Left renal pelvis (tissue), 4 donors: ENCODE results near the gene TWIST2. TPM values are rescaled to one million over a fixed set of nuclear protein-coding genes. Genes with fewer than 3 reads are reported as not detected.

Experiments
- DNase-seq, 4 donors: peaks; one replicate each; pipeline ENCODE4 v3.0.0-alpha.2; 2013; ENCODE audit warnings: low read depth in 4 of 4, low spot score in 3 of 4
- polyA plus RNA-seq, 4 donors: library from polyadenylated mRNA; unstranded; fragments of 120-200 nt; gene quantifications; one replicate each; pipeline ENCODE4 v1.2.1, GENCODE V29; 2013; ENCODE audit not compliant: insufficient read length in 4 of 4

The TWIST2 gene
- 10 to 100 TPM in 1 of 4 donors, 1 to 10 TPM in 3; 4.0 to 46.3 (median 6.0) TPM for polyA plus RNA-seq

DNA sequence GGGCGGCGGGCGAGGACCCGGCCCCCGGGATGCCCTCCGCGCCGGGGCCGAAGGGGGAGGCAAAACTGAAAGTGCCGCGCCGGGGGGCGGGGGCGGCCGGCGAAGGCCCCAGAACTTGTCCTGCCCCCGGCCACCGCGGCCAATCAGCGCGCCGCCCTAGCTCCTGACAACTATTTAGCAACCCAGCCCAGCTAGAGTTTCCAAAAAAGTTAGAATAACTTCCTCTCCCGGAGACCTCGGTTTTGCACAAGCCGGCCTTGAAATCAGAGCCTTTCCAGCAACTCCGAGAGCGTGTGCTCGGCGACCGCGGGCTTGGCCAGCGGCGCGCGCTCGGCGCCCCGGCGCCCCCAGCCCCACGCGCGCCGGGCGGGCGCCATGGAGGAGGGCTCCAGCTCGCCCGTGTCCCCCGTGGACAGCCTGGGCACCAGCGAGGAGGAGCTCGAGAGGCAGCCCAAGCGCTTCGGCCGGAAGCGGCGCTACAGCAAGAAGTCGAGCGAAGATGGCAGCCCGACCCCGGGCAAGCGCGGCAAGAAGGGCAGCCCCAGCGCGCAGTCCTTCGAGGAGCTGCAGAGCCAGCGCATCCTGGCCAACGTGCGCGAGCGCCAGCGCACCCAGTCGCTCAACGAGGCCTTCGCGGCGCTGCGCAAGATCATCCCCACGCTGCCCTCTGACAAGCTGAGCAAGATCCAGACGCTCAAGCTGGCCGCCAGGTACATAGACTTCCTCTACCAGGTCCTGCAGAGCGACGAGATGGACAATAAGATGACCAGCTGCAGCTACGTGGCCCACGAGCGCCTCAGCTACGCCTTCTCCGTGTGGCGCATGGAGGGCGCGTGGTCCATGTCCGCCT lies at the start of gene TWIST2:
Gene TWIST2 (plus strand): TSS at position 245 of the 850 bp plus-strand sequence. CDS start 131 bp downstream, at position 376.
- DNase-seq, result peak in 1 of 4 donors; percentile 57

DNA sequence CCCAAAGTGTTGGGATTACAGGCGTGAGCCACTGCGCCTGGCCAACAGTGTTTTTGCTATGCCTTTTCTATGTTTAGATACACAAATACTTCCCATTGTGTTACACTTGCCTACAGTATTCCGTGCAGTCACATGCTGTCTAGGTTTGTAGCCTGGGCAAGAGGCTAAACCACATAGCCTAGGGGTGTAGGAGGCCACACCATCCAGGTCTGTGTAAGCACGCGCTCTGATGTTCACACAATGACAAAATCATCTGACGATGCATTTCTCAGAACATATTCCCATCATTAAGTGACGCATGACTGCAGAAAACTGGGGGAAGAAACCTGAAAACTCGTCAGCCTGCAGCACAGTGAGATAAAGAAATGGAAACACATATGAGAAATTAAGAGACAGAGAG lies 46.1 kb upstream of the TWIST2 start:
- no peak for DNase-seq

DNA sequence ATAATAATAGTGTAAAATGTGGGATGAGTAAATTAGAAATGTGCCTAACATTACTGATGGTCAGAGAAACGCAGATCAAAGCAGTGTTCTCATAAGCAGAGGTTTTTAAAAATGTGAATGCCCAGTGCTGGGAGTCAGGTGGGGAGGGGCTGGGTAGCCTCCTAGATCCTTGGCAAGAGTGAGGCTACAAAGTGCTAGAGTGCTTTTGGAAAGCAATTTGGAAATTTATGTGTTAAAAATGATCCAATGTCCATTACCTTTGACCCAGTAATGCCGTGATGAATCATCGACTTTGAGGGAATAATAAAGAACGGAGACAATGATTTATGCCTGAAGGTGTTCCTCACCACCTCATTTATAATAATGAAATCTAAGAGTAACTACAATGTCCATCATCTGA lies 44.9 kb upstream of the TWIST2 start:
- no peak for DNase-seq

DNA sequence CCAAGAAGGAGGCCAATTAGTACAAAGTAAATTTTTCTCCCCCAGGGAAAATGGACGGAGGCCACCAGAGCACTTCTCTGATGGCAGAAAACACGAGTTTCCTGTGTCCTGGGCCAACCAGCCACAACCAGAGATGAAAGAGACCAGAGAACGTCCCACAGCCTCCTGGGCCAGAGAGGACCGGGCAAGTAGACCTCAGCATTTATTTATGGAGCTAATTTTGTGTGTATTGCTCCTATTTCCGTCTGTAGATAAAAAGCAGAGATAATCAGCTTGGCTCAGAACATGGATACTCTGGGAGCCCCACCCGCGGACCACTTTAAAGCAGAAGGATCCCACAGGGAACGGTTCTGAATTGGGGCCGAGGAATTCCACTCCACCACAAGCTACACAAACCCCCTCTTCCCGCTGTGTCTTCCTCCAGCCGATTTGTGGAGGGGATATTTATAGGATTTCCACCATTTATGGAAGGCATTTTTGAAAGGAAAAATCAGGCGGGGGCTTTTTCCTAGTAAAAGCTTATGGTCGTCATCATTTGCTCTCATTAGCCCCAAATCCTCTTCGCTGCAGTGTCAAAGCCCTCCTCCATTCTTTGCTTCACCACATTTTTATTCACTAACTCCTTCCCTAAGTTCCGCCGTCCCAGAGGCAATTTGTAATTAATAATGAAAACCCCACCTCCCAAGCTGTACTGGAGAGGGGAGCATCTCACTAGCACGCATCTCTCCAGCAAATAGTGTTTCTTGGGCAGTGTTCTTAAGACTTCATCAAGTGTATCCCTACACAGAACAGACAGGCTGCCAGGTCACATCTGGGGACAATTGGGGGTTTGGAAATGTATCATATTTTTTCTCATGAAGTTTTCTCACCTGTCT lies 43.7 kb upstream of the TWIST2 start:
- DNase-seq, result no peak

DNA sequence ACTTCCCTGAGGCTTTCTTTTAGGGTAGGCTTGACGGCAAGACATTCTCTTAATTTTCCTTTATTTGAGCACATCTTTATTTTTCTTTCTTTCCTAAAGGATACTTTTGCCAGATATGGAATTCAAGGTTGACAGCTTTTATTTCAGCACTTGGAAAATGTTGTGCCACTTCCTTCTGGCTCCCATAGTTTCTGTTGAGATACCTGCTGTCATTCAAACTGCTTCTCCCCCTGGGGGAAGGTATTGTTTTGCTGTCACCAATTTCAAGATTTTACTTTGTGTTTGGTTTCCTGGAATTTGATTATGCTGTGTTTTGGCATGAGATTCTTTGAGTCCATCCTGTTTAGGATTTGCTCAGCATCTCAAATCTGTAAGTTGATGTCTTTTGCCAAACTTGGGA lies 39.1 kb upstream of the TWIST2 start:
- DNase-seq, result no peak

DNA sequence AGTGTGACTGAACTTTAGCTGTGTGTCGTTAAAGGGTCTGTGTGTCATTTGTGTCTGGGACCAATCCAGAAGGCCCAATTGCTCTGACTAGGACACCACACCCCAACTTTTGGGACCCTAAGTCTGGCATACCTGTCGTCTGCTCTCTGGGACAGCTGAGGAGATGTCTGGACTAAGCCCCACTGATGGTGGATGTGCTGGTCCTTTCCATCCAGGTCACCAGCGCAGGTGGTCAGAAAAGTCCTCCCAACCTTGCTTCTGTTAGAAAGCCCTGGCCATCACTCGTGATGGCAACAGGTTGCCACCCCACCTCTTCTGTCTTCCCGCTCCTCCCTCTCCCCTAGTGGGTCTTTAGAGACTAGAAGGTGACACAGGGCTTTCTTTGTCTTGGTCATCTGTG lies 37.6 kb upstream of the TWIST2 start:
- DNase-seq, result no peak

DNA sequence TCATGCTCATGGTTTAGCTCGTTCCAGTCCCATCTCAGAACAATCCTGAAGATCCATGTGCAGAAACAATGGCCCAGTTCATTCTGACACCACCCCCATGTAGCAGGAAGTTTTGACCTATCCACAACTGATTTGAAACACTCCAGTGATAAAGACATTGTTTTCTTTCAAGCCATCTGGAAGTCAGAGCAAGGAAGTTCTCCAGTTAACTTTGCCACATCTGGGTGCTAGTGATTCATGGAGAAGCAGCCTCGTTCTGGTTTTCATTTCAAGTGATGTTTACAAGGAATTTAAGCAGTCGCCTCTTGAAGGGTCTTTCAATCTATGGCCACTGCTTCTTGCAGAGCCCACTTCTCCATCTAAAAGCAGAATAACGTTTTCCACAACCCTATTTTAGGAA lies 36.6 kb upstream of the TWIST2 start:
- no peak for DNase-seq

DNA sequence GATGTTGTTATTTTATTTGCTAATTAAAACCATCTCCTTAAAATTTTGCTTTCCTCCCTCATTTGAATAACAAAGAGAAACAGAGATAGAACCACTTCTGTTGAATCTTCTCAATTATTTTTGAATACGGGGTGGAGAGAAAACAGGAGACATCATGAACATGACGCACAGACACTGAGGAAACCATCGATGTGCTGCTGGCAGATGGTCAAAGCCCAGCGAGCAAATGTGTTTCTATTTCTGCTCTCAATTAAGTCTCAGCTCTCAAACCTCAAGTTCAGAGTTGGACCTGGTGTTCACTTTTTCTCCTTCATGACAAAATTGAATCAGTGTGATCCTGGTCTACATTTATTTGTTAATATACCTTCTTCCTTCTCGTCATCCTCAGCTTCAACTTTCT lies 36.1 kb upstream of the TWIST2 start:
- DNase-seq, result no peak

DNA sequence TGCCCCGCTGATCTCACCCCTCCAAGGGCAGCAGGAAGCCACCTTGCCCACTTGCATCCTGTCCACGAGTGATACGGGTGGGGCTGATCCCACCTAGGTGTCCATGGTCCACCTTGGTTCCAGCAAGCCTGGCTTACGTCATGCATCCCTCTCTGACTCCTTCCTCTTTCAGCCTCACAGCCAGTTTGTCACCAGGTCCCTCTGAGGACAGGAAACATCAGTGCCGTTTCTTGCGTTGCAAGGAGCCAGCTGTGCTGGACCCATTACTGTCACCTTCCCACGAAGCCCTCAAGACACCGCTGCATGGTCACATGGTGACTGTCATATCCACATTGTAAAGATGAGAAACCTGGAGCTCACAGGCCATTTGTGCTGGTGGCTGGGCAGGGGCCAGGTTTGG lies 34.8 kb upstream of the TWIST2 start:
- DNase-seq, result no peak

DNA sequence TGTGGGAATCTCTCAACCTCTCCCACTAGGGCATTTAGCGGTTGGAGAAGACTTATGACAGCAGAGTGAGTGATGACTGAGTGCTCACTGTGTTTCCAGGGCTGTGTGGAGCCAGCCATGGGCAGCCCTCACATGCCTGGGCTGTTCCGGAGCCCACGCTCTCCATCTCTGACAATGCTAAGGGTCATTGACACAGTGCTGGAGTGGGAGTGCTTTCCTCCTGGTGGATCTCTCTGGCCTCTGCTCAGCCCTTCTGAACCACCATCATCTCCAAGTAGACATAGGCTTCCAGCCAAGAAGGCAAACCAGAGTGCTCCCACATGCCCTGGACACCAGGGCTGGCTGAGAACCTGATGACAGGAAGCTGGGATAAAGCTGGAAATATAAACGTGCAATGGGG lies 33.1 kb upstream of the TWIST2 start:
- no peak for DNase-seq

DNA sequence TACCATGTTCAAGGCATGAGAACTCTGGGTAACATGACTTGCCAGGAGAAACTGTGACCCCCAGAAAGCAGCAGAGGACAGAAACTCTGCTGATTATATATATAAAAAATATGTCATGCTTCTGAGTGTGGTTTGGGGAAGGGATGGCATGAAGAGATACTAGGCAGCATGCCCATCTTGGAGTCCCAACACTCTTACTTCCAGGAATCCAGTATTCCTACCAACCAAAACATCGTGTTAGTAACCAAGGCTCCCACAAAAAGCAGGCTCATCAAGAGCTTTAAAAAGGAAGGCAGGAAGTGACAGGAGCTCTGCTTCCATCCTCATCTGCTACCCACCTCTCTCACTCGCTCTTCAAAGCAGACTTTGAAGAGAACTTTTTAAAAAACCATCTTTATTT lies 31.6 kb upstream of the TWIST2 start:
- no peak for DNase-seq

DNA sequence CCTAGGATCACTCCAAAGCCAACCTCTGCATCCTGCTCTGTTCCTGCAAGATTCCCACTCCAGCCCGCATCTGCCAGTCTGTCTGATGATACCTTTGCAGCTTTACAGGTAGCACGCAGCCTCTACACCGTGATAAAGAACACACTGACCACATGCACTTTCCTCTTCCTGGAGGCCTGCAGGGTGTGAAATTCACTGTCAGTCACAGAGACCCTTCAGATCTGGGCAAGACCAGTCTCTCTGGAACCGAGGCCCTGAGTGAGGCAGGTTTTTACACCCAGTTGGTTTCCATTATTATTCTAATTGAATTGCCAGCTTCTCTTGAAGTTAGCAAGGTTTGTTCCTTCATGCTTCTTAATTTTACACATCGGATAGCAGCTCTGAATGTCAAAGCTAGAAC lies 30.5 kb upstream of the TWIST2 start:
- no peak for DNase-seq

DNA sequence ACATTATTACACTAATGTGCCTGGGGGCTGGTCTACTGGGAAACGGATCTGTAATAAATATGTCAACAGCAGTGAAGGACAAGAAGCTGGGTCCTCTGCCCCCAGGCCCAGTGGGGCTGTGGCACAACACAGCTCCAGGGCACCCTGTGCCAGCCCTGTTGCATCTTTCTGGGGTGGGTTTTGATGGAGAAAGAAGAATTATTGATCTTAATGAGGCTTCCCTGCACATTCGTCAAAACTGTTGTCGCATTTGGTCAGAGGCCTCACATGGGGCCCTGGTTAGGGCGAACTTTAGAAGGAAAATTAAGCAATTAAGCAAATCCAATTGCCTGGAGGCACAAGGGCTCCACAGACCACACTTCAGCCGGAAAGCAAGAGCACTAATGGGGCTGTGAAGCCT lies 30.0 kb upstream of the TWIST2 start:
- no peak for DNase-seq

DNA sequence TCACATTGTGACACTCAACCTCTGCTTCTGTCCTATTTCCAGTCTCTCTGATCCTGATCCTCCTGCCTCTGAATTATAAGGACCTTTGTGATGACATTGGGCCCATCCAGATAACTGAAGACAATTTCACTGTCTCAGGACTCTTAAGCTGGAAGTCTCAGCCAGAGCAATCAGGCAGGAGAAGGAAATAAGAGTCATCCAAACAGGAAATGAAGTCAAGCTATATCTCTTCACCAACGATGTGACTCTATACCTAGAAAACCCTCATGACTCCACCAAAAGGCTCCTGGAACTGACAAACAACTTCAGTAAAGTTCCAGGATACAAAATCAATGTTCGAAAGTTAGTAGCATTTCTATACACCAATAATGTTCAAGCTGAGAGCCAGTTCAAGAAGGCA lies 29.3 kb upstream of the TWIST2 start:
- no peak for DNase-seq

DNA sequence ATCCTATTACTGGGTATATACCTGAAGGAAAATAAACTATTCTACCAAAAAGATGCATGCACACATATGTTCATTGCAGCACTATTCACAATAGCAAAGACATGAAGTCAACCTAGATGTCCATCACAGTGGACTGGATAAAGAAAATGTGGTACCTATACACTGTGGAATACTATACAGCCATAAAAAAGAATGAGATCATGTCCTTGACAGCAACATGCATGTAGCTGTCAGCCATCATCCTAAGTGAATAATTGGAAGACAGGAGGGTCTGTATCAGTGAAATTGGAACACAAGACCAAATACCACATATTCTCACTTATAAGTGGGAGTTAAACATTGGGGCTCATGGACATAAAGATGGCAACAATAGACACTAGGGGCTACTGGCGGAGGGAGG lies 27.7 kb upstream of the TWIST2 start:
- DNase-seq, result no peak

DNA sequence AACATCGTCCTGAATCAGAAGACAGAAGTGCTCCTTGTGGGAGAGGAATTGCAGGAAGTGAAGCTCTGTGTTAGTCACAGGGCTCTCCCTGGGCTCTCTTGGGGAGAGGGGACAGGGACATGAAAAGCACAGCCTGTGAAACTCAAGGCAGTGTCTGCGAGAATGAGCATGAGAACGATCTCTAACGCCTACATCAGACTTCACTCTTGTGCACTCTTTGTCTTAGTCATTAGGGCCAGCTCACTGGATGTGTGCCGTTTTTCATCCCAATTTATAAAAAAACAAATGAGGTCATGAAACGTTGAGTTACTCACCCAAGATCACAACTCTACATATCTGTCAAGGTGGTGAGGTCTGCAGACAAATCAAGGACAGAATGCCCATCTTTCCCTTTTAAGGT lies 27.0 kb upstream of the TWIST2 start:
- no peak for DNase-seq

DNA sequence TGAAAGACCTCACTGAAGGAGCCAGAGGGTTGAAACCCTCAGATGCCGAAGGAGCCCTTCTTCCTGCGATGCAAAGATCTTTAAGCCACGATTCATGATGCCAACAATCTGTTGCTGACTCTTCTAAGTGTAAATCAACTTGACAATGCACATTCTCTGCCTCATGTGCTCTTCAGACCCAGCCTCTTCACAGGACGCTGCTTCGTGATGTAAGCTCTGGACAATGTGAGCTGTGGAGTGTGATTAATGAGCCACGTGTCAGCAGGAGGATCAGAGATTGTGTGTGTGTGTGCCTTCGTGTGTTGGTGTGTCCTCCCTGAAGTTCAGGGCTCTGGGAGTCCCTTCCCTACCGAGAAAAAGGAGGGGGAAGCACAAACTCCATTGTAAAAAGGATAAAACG lies 26.5 kb upstream of the TWIST2 start:
- DNase-seq, result peak in 3 of 4 donors; percentile 8 to 29 (median 18)

DNA sequence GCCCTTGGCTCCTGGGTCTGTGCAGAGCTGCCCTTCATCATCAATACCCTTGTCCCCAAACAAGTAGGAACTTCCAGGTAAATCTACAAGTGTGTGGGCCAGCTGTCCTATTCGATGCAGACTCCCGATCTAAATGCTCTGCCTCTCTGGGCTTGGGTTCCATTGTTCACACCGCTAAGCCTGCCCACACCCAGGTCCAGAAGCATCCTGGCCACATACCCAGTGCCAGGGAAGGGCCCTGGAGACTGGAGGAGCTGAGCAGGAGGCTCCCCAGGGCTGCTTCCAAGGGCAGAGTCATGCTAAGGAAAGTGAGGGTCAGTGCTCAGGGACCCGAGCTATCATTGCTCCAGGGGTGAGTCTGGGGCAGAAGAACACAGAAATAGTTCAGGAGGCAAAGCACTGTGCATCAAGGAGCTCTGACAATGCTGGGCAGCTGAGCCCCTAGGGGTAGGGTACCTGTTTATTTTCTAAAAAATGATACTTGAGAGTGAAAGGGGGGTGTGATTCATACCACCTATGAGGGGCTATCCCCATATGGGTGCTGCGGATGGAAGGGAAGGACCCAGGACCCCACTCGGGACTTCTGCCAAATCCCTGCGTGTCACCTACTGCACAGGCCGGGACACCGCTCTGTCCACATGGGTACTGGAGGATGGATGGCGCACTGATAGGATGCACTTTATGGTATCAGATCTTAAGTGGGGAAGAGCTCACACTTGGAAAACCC lies 25.8 kb upstream of the TWIST2 start:
- no peak for DNase-seq

DNA sequence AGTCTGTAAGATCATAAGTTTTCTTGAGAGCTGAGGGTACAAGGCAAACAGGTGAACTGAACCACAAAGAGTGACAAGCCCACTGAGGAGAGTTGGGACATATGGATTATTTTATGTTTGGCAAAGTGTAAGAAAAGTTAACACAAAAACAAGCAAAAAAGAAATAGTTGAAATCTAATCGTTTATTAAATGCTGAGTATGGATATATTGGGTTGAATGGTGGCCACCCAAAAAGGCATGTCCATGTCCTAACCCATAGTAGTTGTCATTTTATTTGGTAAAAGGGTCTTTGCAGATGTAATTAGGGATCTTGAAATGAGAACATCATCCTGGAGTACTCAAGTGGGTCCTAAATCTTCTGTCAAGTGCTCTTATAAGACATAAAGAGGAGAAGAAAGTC lies 24.9 kb upstream of the TWIST2 start:
- DNase-seq, result no peak

DNA sequence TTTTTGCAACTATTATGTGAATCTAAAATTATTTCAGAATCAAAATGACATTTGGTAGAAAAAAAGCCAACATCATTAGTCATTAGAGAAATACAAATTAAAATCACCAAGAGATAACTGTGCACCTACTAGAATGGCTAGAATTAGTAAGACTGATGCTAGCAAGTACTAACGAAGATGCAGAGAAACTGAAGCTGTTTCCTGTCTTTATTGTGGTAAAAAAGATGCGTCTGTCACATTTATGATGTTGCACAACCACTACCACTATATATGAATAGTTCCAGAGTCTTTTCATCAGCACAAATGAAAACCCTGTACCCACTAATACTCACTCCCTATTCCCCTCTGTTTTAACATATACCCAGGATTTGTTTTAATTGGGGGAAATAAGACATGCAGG lies 16.7 kb upstream of the TWIST2 start:
- DNase-seq, result no peak

DNA sequence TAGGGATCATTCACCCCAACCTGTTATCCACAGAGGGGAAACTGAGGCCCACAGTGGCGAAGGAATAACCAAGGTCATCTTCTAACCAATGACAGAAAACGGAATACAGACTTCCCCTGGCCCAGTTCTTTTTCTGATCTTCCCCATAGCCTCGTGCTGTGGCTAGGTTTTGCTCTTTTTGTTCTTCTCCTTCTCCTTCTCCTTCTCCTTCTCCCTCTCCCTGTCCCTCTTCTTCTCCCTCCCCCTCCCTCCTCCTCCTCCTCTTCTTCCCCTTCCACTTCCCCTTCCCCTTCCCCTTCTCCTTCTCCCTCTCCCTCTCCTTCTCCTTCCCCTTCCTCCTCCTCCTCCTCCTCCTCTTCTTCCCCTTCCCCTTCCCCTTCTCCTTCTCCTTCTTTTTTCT lies 12.9 kb upstream of the TWIST2 start:
- no peak for DNase-seq
